CD4-positive, alpha-beta T cell treated with Interferon alpha-2 for 1 hour (primary cell): ENCODE results near the gene RAB17.

Source experiments
- DNase-seq, 2 donors: peaks; one replicate each; pipeline ENCODE4 v3.0.0-alpha.2; 2020 to 2022

Gene RAB17

GRCh38 chr2:237556773-237557632 lies 33.5 kb downstream of the RAB17 start:
- peak in 1 of 2 donors; percentile 4 for DNase-seq

GRCh38 chr2:237555560-237555959 lies 35.0 kb downstream of the RAB17 start:
- no peak for DNase-seq

DNA sequence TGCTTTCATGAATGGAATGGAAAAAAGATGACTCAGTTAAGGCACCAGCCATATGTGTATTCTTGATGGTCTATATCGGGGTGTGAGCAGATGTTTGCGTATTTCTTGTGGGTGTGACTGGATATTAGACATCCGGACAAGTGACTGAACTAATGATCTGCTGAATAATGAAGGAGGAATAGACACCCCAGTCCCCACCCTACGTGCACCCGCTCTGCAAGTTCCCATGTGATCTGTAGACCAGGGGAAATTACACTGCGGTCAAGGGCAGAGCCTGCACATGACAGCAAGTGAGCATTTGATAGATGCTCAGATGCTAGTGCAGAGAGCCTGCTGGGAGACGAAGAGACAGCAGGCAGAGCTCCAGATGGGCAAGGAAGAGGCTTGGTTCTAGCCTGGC lies 36.6 kb downstream of the RAB17 start:
- no peak for DNase-seq

GRCh38 chr2:237552908-237553307 lies 37.6 kb downstream of the RAB17 start:
- DNase-seq, result no peak

GRCh38 chr2:237551071-237551574 lies 39.4 kb downstream of the RAB17 start:
- DNase-seq, result no peak

DNA sequence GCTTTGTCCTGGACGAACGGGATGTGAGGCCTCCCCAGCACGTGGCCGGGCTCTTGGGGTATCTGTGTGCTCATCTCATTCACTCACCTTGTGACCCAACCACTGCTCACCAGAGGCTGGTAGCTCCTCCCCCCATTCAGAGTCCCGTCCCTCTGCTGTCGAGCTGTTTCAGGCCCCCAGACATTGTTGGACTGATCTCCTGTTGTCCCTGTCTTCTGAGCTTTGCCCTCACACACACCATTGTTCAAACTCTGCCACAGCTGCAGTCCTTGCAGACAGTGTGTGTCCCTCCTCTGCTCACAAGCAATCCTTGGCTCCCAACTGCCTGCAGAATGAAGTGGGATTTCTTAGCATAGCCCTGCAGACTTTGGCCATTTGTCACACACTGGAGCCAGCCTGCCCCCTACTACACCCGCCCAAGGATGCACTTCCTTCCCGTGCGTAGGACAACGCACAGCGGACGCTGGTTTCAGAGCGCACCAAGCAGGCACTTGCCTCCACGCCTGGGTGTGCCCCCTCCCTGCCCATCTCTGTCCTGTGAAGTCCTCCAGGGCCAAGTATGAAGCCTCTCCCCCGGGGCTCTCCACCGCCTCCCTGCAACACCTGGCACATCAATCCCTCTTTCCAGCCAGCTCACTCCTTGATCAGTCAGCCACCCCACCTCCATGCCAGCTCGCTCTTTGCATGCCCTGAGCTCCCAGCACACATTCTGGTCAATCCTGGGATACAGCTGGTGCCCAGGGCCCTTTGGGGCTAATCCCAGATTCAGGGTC lies 40.7 kb downstream of the RAB17 start:
- no peak for DNase-seq

DNA sequence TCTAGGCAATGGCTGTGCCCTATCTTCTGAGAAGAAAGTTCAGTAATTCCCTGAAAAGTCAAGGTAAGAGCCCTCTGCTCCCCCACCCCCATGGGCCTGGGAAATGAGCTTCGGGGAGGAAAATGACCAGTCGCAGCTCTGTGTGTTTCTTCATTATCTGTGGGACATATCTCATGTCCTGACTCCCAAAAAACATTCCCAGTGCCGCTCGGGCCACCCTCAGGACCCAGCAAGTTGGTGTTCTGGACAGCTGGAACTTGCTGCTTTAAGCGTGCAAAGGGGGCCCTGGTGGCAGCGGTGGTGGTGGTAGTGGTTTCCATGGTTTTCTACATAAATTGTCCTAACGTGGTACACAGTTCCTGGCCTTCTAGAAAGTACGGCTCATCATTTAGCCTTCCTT lies 41.3 kb downstream of the RAB17 start:
- no peak for DNase-seq

DNA sequence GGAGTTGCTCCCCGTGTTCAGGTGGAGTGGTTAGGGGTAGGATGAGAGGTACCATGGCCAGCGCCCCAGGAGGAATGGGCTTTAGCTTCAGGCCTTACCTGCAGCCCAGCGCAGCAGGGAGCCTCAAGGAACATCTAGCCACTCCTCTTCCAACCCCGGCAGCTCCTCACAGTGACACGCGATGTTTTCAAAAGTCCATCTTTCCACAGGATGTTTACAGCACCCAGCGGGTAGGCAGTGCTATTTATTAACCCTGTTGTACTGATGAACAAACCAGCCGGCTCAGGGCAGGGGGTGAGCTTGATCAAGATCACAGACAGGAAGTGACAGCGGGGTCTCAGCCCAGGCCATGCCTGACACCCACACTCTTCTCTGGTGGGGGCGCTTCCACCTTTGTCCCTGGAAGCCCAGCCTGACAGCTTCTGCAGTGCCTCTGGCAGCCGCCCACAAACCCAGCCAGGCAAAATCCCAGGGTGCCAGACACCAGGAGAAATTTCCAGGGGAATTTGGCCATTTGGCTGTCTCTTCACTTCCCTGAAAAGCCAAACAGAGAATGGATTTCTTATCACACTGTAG lies 42.6 kb downstream of the RAB17 start:
- no peak for DNase-seq

GRCh38 chr2:237546876-237547395 lies 43.6 kb downstream of the RAB17 start:
- no peak for DNase-seq

GRCh38 chr2:237546040-237546875 lies 44.3 kb downstream of the RAB17 start:
- DNase-seq, result no peak

GRCh38 chr2:237542001-237542704 lies 48.4 kb downstream of the RAB17 start:
- no peak for DNase-seq

DNA sequence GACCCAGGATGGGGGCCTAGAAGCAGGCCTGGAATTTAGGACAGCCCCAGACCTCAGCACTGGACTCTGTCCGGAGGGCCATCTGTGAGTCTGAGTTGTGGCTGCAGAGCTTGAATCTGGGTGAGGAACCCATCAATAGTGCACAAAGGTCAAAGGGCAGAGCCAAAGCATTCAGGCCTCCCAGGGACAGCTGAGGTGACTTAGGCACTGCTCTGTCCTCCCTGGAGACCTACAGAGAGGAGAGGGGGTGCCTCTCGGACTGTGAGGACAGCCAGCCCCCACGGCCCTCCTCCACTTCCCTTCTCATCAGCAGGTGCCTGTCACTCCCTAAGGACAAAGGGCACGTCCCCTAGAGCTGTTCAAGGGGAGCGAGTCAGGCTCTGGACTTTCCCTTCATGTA lies 49.3 kb downstream of the RAB17 start:
- DNase-seq, result no peak

DNA sequence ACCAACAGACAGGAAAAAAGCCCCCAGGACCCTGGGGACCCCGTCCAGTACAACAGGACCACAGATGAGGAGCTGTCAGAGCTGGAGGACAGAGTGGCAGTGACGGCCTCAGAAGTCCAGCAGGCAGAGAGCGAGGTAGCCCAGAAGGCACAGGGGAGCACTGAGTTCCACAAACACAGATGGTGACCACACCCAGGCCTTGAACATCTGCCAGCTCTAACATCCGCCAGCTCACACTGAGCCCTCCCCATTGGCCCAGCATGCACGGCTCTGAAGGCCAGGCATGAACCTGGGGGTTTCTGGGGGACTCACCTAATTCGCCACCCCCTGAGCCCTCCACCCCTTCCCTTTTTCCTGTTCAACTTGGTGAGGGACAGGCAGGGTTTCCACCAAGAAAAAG lies 49.7 kb downstream of the RAB17 start:
- DNase-seq, result no peak

DNA sequence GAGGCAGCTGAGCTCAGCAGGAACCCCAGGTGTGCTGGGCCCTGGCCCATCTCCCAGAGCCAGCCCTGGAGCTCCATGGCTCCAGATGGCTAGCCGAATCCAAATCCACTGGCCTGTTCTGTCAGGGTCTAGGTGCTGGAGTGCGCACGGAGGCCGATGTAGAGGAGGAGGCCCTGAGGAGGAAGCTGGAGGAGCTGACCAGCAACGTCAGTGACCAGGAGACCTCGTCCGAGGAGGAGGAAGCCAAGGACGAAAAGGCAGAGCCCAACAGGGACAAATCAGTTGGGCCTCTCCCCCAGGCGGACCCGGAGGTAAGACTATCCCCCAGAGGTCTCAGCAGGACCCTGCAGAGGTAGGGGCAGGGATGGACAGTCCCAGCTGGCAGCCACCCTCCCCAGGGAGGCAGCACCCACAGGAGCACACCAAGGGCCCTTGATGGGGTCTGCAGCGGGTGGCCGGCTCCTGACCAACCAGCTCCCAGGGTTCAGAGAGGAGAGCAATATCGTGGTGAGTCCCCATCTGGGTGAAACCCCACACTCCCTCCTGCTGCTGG lies 50.2 kb downstream of the RAB17 start:
- DNase-seq, result no peak

DNA sequence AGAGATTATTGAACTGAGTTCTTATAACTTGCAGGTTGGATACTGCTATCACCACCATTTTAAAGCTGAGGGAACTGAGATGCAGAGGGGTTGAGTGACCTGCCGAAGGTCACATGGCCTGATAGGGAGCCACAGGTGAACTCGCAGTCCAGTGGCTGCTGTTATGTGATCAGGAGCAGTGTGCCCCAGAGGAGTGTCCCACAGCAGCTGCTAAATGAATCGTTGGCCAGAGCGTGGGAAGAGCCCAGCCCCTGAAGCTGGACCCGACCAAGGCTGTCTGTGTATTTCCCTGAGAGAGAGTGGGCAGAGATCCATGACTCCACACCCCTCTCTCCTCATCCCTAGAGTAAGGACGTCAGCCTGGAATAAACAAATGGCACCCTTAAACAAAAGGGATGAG lies 50.9 kb downstream of the RAB17 start:
- DNase-seq, result no peak

GRCh38 chr2:237538901-237539300 lies 51.6 kb downstream of the RAB17 start:
- DNase-seq, result no peak

GRCh38 chr2:237538001-237538720 lies 52.4 kb downstream of the RAB17 start:
- DNase-seq, result no peak

- DNase-seq, result no peak
Measured at GRCh38 chr2:237536617-237537016, 53.9 kb downstream of the RAB17 start.

DNA sequence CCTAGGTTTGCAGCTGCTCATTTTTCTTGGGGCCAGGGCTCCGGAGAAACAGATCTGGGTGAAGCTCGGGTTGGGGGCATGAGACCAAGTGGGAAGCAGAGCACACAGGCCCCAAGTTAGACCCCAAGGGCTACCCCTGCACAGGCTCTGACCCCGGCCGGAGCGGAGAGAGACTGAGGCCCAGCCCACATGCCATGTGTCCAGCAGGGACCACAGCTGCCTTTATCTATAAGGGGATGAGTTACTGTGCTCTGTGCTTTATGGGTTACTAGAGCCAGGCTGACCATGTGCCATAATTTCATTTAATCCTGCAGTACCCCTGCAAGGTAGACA lies 54.5 kb downstream of the RAB17 start:
- DNase-seq, result no peak

- DNase-seq, result no peak
Measured at GRCh38 chr2:237535385-237536082, 55.0 kb downstream of the RAB17 start.
